K562 treated with DMSO at 1 percent for 24 hours (cell line): ENCODE measurements around the gene AKAP14. TPM values are rescaled to one million over a fixed set of nuclear protein-coding genes. Genes with fewer than 3 reads are reported as not detected.

Experiments used
- total RNA-seq: library from RNA; unstranded; fragments of 300-600 nt; gene quantifications from 2 replicates; pipeline ENCODE4 v1.2.3, GENCODE V29; 2022; ENCODE audit warnings: low read depth; ENCODE audit not compliant: insufficient read depth

The AKAP14 gene
- not detected in 2 replicates for total RNA-seq

DNA sequence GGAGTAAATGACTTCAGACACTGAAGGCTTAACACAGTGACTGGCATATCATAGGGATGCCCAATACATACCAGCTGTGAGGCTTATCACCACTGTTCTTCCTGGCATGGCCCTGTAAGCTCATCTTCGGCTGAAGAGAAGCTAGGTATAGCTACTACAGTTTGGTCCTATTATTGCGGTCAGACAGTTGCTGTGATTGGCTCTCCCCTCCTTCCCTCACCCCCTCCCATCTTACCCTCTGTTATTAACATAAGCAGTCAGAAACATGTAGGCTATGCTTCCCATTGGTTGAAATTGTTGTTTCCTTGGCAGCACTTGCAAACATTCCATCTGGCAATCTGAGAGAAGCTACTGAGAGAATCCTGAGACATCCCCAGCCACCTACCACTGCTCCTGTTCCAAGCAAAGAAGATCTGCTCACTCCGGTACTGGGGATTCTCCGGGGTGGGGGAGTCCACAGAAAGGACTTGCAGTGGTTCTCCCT, at the start of gene AKAP14:
TSS of gene AKAP14 (plus strand) at position 51 of the 484 bp plus-strand sequence. CDS start 7,331 bp downstream, outside the sequence.

DNA sequence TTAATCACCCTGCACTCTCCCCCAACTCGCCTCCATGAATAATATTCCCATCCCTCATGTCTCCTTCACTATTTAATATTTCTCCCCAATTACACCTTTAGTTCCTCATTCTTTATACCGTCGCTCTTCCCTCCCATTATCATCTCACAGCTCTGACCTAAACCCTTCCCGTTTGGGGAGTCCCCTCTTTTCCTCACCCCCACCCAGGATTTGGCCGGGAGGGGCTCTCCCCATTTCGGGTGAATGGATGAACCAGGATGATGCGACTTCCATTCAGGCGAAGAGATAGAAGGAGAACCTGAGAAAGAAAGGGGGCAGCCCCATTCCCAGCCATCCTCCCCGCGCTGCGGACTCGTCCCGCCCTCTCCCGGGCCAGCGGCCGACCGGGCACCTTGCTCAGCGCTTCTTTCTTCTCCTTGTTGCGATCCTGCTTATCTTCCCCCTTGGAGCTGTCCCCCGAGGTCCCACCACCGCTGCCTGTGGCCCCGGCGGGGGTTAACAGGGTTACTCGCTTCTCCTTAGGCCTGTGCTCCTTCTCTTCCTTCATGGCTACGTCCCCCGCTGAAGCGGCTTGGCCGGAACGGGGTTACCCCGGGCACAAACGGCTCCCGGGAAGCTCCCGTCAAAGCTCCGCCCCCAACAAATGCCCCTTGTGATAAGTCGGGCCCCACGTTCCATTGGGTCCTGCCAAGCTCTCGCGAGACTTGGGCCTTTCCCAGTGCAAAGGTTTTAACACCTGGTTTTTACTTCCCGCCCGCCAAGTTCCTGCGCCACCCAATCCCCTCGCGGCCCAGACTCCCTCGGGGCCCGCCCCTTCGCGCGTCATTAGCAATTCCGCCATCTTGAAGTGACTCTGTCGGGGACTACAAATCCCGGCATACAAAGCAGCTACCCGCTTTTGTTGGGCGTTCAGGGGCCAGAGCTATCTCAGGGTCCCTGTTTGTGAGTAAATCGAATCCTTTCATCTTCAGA, 43.0 kb upstream of the AKAP14 start, which contains the start of gene UPF3B:
TSS of gene UPF3B (minus strand) at position 582 of the 972 bp plus-strand sequence. CDS start at position 547, 35 bp downstream.

DNA sequence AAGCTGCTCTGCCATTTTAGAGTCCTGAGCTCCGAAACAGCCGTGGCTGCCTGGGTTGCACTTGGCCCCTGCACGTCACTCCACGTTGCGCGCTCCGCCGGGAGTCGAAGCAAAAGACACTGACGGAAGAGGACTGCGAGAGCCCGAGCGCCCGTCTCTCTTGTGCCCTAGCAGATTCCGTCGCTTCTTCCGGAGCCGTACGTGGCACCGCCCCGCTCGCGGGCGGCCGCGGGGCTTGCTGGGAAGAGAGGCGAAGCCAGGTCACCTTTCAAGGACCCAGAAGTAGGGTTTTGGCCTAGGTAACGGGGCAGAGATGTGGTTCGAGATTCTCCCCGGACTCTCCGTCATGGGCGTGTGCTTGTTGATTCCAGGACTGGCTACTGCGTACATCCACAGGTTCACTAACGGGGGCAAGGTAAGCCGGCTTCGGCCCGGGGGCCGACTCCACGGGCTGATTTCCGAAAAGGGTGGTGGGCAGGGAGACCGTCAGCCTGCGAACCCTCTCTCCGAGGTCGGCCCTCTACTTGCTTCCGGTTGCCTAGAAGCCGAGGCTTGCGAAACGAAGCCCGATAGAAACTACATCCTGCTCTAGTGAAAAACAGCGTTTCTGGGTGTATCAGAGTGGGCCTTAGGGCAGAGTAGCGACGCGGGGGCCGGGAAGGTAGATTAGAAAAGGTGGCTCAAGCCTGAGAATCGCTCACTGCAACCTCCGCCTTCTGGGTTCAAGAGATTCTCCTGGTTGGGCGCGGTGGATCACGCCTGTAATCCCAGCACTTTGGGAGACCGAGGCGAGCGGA, 23.9 kb upstream of the AKAP14 start, which contains the start of the genes NDUFA1 and RNF113A:
TSS of gene NDUFA1 (plus strand) at position 234 of the 797 bp plus-strand sequence. CDS start at position 314, 80 bp downstream.
TSS of gene RNF113A (minus strand) at position 135 of the 797 bp plus-strand sequence. CDS start at position 15, 120 bp downstream.

DNA sequence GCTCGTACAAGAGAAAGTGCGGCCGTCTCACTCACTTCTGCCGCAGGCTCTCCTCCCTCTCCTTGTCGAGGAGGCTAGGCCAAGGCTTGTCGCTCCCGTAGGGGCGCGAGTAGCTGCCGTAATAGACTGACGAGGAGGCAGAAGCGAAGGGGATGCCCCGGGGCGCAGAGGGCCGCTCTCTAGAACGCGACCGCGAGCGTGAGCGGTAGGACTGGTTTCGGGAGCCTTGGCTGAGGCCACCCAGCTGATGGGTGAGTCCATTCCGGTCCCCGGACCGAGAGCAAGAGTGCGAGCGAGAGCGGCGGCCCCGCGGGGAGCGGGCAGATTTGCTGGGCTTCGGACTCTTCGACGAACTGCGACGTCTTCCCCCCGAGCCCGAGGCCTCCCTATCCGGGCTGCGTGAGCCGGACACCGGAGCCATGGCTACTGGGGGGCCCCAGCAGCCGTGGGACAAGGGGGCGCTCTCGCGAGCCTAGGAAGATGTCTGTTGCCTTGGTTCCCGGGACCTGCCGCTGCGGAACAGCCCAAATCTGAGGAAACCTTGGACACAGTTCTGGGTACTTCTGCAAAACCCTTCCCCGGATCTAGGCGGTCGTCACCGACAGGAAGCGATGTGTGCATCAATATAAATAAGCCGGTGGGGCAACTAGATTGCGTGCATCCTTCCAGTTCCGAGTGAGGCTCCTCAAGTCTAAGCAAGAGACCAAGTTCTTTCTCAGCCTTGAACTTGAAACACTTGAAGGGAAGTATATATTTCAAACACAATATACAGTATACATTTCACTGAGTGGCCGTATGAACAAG, 47.7 kb downstream of the AKAP14 start, which contains the start of gene NKAP:
TSS of gene NKAP (minus strand) at position 567 of the 804 bp plus-strand sequence. CDS start at position 421, 146 bp downstream.

Other genes with a start within 250 kb of the AKAP14 start
- 66.1 and 67.7 TPM in 2 replicates for gene SEPTIN6, start 202.7 kb upstream of the AKAP14 start, total RNA-seq
- 0.59 and 0.89 TPM in 2 replicates for gene SOWAHD, start 137.3 kb upstream of the AKAP14 start, total RNA-seq
- 3,545 and 3,652 TPM in 2 replicates for gene RPL39, start 104.3 kb upstream of the AKAP14 start, total RNA-seq
- gene UPF3B, start 42.9 kb upstream of the AKAP14 start, total RNA-seq = 28.2 and 32.4 TPM in 2 replicates
- 56.5 and 57.4 TPM in 2 replicates for gene RNF113A, start 24.2 kb upstream of the AKAP14 start, total RNA-seq
- gene NDUFA1, start 24.1 kb upstream of the AKAP14 start, total RNA-seq = 87.3 and 91.6 TPM in 2 replicates
- 12.5 and 12.9 TPM in 2 replicates for gene NKAP, start 47.9 kb downstream of the AKAP14 start, total RNA-seq
- 4.8 TPM in 2 replicates for gene RHOXF2B, start 181.8 kb downstream of the AKAP14 start, total RNA-seq
- gene RHOXF1, start 220.0 kb downstream of the AKAP14 start, total RNA-seq = not detected in 2 replicates